Mucosa of rectum (tissue), 2 donors: ENCODE measurements around the gene PFKFB4.

Source experiments
- H3K27ac ChIP-seq, 2 donors: one replicate each; pipeline ENCODE4 v1.7.0; 2013; ENCODE audit warnings: inconsistent platforms in 2 of 2, low read depth in 2 of 2, low read length in 2 of 2
- H3K27me3 ChIP-seq, 2 donors: one replicate each; pipeline ENCODE4 v1.7.0; 2013; ENCODE audit warnings: low read length in 2 of 2; ENCODE audit not compliant: control insufficient read depth in 2 of 2, insufficient read depth in 2 of 2
- H3K36me3 ChIP-seq, 2 donors: one replicate each; pipeline ENCODE4 v1.7.0; 2013; ENCODE audit warnings: low read length in 2 of 2; ENCODE audit not compliant: control insufficient read depth in 2 of 2, insufficient read depth in 2 of 2
- H3K4me1 ChIP-seq, 2 donors: one replicate each; pipeline ENCODE4 v1.7.0; 2013; ENCODE audit warnings: low read length in 2 of 2, mild to moderate bottlenecking in 1 of 2; ENCODE audit not compliant: control insufficient read depth in 2 of 2, insufficient read depth in 2 of 2
- H3K4me3 ChIP-seq, 2 donors: one replicate each; pipeline ENCODE4 v1.7.0; 2013; ENCODE audit warnings: low read length in 2 of 2
- H3K9ac ChIP-seq, 2 donors: one replicate each; pipeline ENCODE4 v1.7.0; 2013; ENCODE audit warnings: low read length in 2 of 2, low read depth in 1 of 2, mild to moderate bottlenecking in 1 of 2
- H3K9me3 ChIP-seq, 2 donors: one replicate each; pipeline ENCODE4 v1.7.0; 2013; ENCODE audit warnings: low read length in 2 of 2; ENCODE audit not compliant: control insufficient read depth in 2 of 2
- donor health status: healthy.
- donor health status: Normal muscosa, but diverticular disease.

Gene PFKFB4

GRCh38 chr3:48596157-48596556 is 39.6 kb upstream of the PFKFB4 start:
- H3K9ac ChIP-seq, result peak overlapping the region in 1 of 2 donors; percentile 1
- H3K4me3 ChIP-seq, result no peak overlapping the region
- peaks cover 11 to 14% of the 10 kb centered on the region in 2 donors for H3K4me1 ChIP-seq
- H3K27ac ChIP-seq, result peak overlapping the region in 1 of 2 donors; percentile 32
- H3K9me3 ChIP-seq, result no peaks in the 10 kb centered on the region
- peaks cover 29 to 34% of the 10 kb centered on the region in 2 donors for H3K36me3 ChIP-seq
- H3K27me3 ChIP-seq, result peaks cover 0 to 7% of the 10 kb centered on the region in 2 donors

- Histone ChIP-seq H3K9me3 (no peaks in the 10 kb centered on the region), H3K27ac (peak overlapping the region; percentile 24 to 32), H3K4me3 (no peak overlapping the region), H3K36me3 (peaks cover 24 to 29% of the 10 kb centered on the region in 2 donors), H3K27me3 (peaks cover 0 to 7% of the 10 kb centered on the region in 2 donors), H3K9ac (no peak overlapping the region), H3K4me1 (peaks cover 11 to 14% of the 10 kb centered on the region in 2 donors)
These were observed 39.0 kb upstream of the PFKFB4 start for GRCh38 chr3:48595526-48596121.

DNA sequence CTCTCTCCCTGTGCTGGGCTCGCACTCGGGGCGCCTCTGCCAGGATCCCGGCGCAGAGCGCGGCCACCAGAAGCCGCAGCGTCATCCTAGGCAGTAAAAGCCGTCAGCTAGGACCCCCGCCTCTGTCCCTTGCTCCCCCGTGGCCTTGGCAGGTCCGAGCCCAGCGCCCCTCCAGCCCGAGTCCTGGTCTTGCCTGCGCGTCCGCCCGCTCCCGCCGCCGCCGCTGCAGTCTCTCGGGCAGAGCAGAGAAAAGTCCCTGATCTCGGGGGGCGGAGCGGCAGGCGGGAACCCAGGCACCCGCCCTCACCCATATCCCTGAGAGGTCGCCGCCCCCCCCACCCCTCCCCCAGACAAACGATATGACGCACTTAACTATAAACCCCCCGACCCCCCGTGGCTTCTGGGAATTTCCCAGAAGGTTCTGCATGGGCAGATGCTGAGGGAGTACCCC is 38.5 kb upstream of the PFKFB4 start, which contains the start of gene COL7A1:
Gene COL7A1, minus strand, starts transcription at position 255 of the 451 bp plus-strand sequence. Its CDS starts 170 bp downstream, at position 85.
- Histone ChIP-seq H3K4me1 (peaks cover 11 to 14% of the 10 kb centered on the region in 2 donors), H3K9me3 (no peaks in the 10 kb centered on the region), H3K36me3 (peaks cover 19 to 23% of the 10 kb centered on the region in 2 donors), H3K27ac (peak within 1 kb of the TSS; percentile 24 to 32), H3K9ac (peak within 1 kb of the TSS; percentile 32 to 59), H3K4me3 (peak within 1 kb of the TSS; percentile 37 to 48), H3K27me3 (peaks cover 0 to 7% of the 10 kb centered on the region in 2 donors)

DNA sequence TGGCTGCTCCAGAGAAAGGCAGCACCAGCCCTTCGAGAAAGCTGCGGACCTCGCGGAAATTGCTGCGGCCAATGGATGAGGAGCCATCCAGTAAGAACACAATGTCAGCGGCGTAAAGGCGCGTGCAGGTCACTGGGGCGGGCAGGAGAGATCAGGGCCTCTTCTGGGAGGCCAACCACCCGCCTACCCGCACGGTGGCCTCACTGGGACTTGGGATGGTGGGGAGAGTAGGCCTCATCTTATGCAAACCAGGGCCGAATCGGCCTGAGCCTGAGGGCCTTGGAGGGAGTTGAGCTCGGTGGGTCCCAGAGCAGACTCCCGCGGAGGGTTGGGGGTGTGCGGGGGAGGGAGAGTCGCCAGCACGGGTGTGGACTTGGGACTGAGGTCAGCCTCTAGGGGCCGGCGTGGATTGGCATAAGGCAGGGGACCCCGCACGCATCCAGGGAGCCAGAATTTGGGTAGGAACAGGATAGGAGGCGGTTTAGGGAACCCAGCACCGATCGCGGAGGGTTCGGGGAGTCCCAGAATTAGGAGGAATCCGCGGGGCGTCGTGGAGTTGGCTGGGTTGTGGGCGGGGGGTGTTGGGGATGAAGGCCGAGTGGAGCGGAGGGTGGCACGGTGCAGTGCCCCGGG is 37.9 kb upstream of the PFKFB4 start:
- Histone ChIP-seq H3K27ac (no peak overlapping the region), H3K4me1 (peaks cover 11 to 14% of the 10 kb centered on the region in 2 donors)

GRCh38 chr3:48593337-48593736 is 36.7 kb upstream of the PFKFB4 start:
- H3K4me1 ChIP-seq, result peaks cover 7 to 12% of the 10 kb centered on the region in 2 donors
- H3K9me3 ChIP-seq, result no peaks in the 10 kb centered on the region
- peaks cover 1 to 6% of the 10 kb centered on the region in 2 donors for H3K36me3 ChIP-seq

More for the DNA sequence above, 37.9 kb upstream of the PFKFB4 start:
- Histone ChIP-seq H3K36me3 (peaks cover 13 to 18% of the 10 kb centered on the region in 2 donors), H3K4me3 (peak overlapping the region; percentile 37 to 48), H3K9ac (peak overlapping the region; percentile 32 to 59), H3K27me3 (peaks cover 0 to 7% of the 10 kb centered on the region in 2 donors), H3K9me3 (no peaks in the 10 kb centered on the region)

GRCh38 chr3:48592519-48593087 is 36.0 kb upstream of the PFKFB4 start:
- H3K9me3 ChIP-seq, result no peaks in the 10 kb centered on the region
- H3K4me1 ChIP-seq, result peaks cover 4 to 7% of the 10 kb centered on the region in 2 donors
- no peak overlapping the region for H3K4me3 ChIP-seq
- no peak overlapping the region for H3K9ac ChIP-seq
- peaks cover 0 to 2% of the 10 kb centered on the region in 2 donors for H3K36me3 ChIP-seq
- H3K27me3 ChIP-seq, result peaks cover 0 to 7% of the 10 kb centered on the region in 2 donors
- H3K27ac ChIP-seq, result no peak overlapping the region

More at GRCh38 chr3:48593337-48593736, 36.7 kb upstream of the PFKFB4 start:
- H3K9ac ChIP-seq, result no peak overlapping the region
- peaks cover 0 to 7% of the 10 kb centered on the region in 2 donors for H3K27me3 ChIP-seq
- H3K4me3 ChIP-seq, result no peak overlapping the region
- H3K27ac ChIP-seq, result no peak overlapping the region

DNA sequence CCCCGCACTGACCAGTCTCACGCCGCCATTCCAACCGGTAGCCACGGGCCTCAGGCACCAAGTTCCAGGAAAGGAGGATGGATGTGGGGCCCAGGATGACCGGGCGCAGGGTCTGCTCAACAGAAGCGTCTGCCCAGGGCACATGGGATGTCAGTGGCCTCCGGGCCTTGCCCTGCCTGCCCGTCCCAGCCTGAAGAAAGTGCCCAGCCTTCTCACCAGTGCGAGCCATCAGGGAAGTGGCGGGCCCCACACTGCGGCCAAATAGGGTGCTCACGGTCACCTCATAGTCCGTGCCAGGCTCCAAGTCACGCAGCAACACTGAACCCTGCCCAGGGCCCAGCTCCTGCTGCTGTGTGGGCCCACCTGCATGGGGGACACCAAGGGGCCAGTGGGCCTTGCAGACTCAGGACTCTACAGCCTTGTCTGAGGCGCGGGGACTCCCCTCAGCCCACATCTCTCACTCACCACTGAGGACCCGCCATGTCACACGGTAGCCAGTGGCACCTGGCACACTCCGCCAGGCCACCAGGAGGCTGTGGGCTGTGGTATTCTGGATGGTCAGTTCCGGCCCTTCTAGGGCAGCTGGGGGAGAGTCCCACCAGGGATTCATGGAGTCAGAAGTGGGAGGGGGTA is 35.4 kb upstream of the PFKFB4 start:
- H3K36me3 ChIP-seq, result no peaks in the 10 kb centered on the region
- no peaks in the 10 kb centered on the region for H3K9me3 ChIP-seq
- no peak overlapping the region for H3K4me3 ChIP-seq
- no peak overlapping the region for H3K9ac ChIP-seq
- no peak overlapping the region for H3K27ac ChIP-seq
- peaks cover 4 to 7% of the 10 kb centered on the region in 2 donors for H3K4me1 ChIP-seq
- peaks cover 0 to 7% of the 10 kb centered on the region in 2 donors for H3K27me3 ChIP-seq

- Histone ChIP-seq H3K9ac (no peak overlapping the region), H3K27ac (no peak overlapping the region), H3K36me3 (no peaks in the 10 kb centered on the region), H3K4me1 (peaks cover 4 to 7% of the 10 kb centered on the region in 2 donors), H3K9me3 (no peaks in the 10 kb centered on the region), H3K4me3 (no peak overlapping the region), H3K27me3 (peaks cover 0 to 7% of the 10 kb centered on the region in 2 donors)
These were observed 34.8 kb upstream of the PFKFB4 start for GRCh38 chr3:48591436-48591835.

DNA sequence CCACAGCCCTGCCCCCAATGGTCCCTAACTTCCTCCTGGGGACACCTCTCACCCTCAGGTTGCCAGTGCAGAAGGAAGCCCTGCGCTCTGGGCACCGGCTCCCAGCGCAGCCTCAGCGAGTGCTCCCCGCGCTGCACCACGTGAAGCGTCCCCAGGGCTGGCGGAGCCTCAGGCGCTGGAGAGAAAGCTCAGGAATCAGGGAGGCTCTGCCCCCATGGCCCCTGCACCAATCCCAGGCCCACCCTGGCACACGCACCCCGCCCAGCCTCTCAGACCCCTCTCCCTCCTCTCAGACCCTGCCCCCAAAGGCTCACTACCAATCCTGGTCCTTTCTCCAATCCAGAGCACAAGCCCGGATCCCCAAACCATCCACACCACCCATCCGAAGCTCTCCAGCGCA is 31.6 kb upstream of the PFKFB4 start:
- H3K4me3 ChIP-seq, result no peak overlapping the region
- no peaks in the 10 kb centered on the region for H3K9me3 ChIP-seq
- H3K27ac ChIP-seq, result no peak overlapping the region
- H3K4me1 ChIP-seq, result no peaks in the 10 kb centered on the region
- H3K27me3 ChIP-seq, result no peaks in the 10 kb centered on the region
- no peak overlapping the region for H3K9ac ChIP-seq
- no peaks in the 10 kb centered on the region for H3K36me3 ChIP-seq
